Prostate gland (tissue), 1 donor: Measurements from ENCODE around the gene MOG.

Experiments used
- POLR2A ChIP-seq: fragments of 450-650 bp; IDR thresholded peaks from one replicate; pipeline ENCODE4 v1.6.1; 2016; ENCODE audit warnings: antibody characterized with exemption, mild to moderate bottlenecking
- POLR2AphosphoS5 ChIP-seq: sonication (generic); formaldehyde crosslinking; IDR thresholded peaks from one replicate; pipeline ENCODE4 v1.6.1; 2017; ENCODE audit warnings: antibody characterized with exemption

DNA sequence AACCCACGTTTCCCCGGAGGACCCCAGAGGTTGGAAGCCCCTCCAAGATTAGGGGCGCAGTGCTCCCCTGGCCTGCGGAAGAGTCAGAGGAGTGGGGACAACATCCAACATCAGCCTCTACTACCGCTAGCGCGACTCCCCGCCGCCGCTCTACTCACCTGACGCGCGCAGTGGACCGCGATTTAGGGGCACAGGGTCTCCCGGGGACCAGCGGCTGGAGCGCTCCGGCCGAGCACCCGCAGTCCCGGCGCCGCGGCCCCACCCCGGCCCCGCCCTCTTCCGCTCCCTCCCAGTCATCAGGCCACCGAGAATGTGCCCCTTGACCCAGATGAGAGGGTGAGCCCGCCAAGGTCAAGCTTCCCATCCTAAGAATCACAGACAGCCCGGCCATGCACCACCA, 24.0 kb downstream of the MOG start, which contains the start of gene ZFP57:
- TF ChIP-seq POLR2A (no peak), POLR2AphosphoS5 (no peak)
